HG03280 (cell line): ENCODE results near the gene NPHP4.

Source experiments
- ATAC-seq: cut with Tn5 transposase; IDR thresholded peaks from one replicate; pipeline ENCODE4 v1.9.1; 2021; ENCODE audit warnings: mild to moderate bottlenecking, moderate library complexity; ENCODE audit not compliant: unreplicated experiment

The NPHP4 gene

GRCh38 chr1:5975133-5975880 lies 16.9 kb downstream of the NPHP4 start:
- ATAC-seq, result no peak

- no peak for ATAC-seq
Observed at GRCh38 chr1:5974631-5975030, 17.6 kb downstream of the NPHP4 start.

GRCh38 chr1:5973771-5974170 lies 18.5 kb downstream of the NPHP4 start:
- ATAC-seq, result no peak

GRCh38 chr1:5972198-5972520 lies 20.1 kb downstream of the NPHP4 start:
- ATAC-seq, result no peak

- no peak for ATAC-seq
Observed at GRCh38 chr1:5971471-5972197, 20.6 kb downstream of the NPHP4 start.

GRCh38 chr1:5970610-5971273 lies 21.5 kb downstream of the NPHP4 start:
- no peak for ATAC-seq

GRCh38 chr1:5969168-5969567 lies 23.1 kb downstream of the NPHP4 start:
- no peak for ATAC-seq

GRCh38 chr1:5968161-5968736 lies 24.0 kb downstream of the NPHP4 start:
- ATAC-seq, result no peak

GRCh38 chr1:5967351-5968160 lies 24.7 kb downstream of the NPHP4 start:
- ATAC-seq, result no peak

- no peak for ATAC-seq
Observed at GRCh38 chr1:5966543-5967205, 25.6 kb downstream of the NPHP4 start.

- ATAC-seq, result no peak
Observed at GRCh38 chr1:5965586-5966131, 26.6 kb downstream of the NPHP4 start.

GRCh38 chr1:5962265-5963105 lies 29.7 kb downstream of the NPHP4 start:
- ATAC-seq, result no peak

- ATAC-seq, result no peak
Observed at GRCh38 chr1:5961601-5962000, 30.6 kb downstream of the NPHP4 start.

GRCh38 chr1:5960336-5960735 lies 31.9 kb downstream of the NPHP4 start:
- ATAC-seq, result no peak

GRCh38 chr1:5959667-5960230 lies 32.5 kb downstream of the NPHP4 start:
- no peak for ATAC-seq

GRCh38 chr1:5959087-5959486 lies 33.1 kb downstream of the NPHP4 start:
- ATAC-seq, result no peak

GRCh38 chr1:5956022-5956830 lies 36.0 kb downstream of the NPHP4 start:
- ATAC-seq, result no peak

GRCh38 chr1:5955479-5955977 lies 36.7 kb downstream of the NPHP4 start:
- no peak for ATAC-seq
